Left lung (tissue), 10 donors: Measurements from ENCODE around the gene PLCH1. TPM values are rescaled to one million over a fixed set of nuclear protein-coding genes. Genes with fewer than 3 reads are reported as not detected.

Experiments used
- ATAC-seq: fragments of 200-7000 bp; cut with Tn5 transposase; one replicate; pipeline ENCODE4 v1.9.1; 2020; ENCODE audit warnings: moderate library complexity
- DNase-seq, 4 donors: peaks; one replicate each; pipeline ENCODE4 v3.0.0-alpha.2; 2013 to 2020
- H3K27ac ChIP-seq, 2 donors: fragments of 200-600 bp; sonication (generic) in 1 of 2; one replicate each; pipeline versions ENCODE4 v1.5.0 to v1.8.0; 2020 to 2021
- H3K27me3 ChIP-seq, 2 donors: fragments of 200-600 bp; sonication (generic) in 1 of 2; one replicate each; pipeline versions ENCODE4 v1.5.0 to v1.8.0; 2020 to 2021
- H3K36me3 ChIP-seq, 2 donors: fragments of 200-600 bp; sonication (generic) in 1 of 2; one replicate each; pipeline versions ENCODE4 v1.5.0 to v1.8.0; 2020 to 2021
- H3K4me1 ChIP-seq, 2 donors: fragments of 200-600 bp; one replicate each; pipeline ENCODE4 v1.8.0; 2021
- H3K4me3 ChIP-seq, 2 donors: fragments of 200-600 bp; sonication (generic) in 1 of 2; one replicate each; pipeline versions ENCODE4 v1.5.0 to v1.8.0; 2020 to 2021; ENCODE audit warnings: mild to moderate bottlenecking in 1 of 2
- H3K9me3 ChIP-seq, 2 donors: fragments of 200-600 bp; sonication (generic) in 1 of 2; one replicate each; pipeline versions ENCODE4 v1.5.0 to v1.8.0; 2020 to 2021
- intact Hi-C, 2 donors: fragments of 100-400 bp; cut with DNase I; formaldehyde crosslinking; loops; one replicate each; pipeline versions ENCODE4 v1.11.2 to v1.14.2; 2022
- polyA plus RNA-seq, 6 donors: library from polyadenylated mRNA; unstranded; fragments of 120-200 nt; gene quantifications; one replicate each; pipeline ENCODE4 v1.2.1, GENCODE V29; 2013; ENCODE audit not compliant: insufficient read length in 6 of 6
- total RNA-seq, 2 donors: library from RNA; stranded (reverse); fragmentation: NEBNext Ultra II Directional; extraction: Animal tissue kit (Norgen Biotek cat#: 25700); gene quantifications; one replicate each; pipeline ENCODE4 v1.2.1, GENCODE V29; 2021
- TF ChIP-seq, protein P1 (sequence below), 2 donors: fragments of 200-600 bp; sonication (generic) in 1 of 2; IDR thresholded peaks; one replicate each; pipeline versions ENCODE4 v1.5.0 to v1.8.0; 2021; ENCODE audit warnings: antibody characterized with exemption in 2 of 2
- donor health status: DM: no; HTN: yes; CAD: no.
- donor health status: DM: no; HTN: no; CAD: no.

Gene PLCH1
- total and polyA plus RNA-seq, 8 donors = 8.5 to 33.8 (median 23.7) TPM

DNA sequence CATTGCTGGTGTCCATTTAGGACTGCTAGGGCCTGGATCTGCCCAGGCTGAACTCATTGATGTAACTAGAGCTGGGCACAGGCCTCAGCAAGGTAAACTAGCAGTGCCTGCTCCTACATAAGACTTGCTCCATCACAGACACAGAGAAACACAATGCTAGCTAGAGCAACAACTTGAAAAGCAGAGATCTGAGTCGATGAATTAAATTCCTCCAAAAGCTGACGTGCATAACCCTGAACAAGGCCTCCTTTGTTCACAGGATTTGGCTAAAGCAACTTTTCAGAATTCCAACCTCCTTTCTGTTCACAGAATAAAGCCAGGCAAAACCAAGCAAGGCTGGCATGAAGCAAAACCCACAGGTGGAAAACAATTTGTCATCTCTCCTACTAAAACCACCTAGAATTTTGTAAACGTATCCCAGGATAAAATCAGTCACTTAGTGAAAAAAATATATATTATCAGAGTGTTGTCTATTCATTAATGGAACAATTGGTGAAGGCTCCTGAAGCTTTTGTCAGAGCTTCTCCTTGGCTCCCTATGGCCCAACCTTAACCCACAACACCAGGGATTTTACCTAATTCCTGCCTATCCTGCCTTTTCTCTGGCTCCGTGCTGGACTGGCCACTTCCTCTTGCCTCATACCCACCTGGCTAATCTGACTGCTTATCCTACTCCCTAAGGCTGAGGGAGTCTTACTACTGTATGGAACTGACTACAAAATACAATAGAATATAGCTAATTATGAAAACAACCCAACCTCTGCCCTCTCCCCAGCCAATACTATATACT is 39.9 kb downstream of the PLCH1 start:
- Histone ChIP-seq H3K27ac (no peak overlapping the region), H3K4me1 (peaks cover 6 to 7% of the 10 kb centered on the region in 2 donors), H3K4me3 (no peak overlapping the region), H3K27me3 (no peaks in the 10 kb centered on the region), H3K36me3 (no peaks in the 10 kb centered on the region), H3K9me3 (no peaks in the 10 kb centered on the region)
- TF ChIP-seq, protein P1, sequence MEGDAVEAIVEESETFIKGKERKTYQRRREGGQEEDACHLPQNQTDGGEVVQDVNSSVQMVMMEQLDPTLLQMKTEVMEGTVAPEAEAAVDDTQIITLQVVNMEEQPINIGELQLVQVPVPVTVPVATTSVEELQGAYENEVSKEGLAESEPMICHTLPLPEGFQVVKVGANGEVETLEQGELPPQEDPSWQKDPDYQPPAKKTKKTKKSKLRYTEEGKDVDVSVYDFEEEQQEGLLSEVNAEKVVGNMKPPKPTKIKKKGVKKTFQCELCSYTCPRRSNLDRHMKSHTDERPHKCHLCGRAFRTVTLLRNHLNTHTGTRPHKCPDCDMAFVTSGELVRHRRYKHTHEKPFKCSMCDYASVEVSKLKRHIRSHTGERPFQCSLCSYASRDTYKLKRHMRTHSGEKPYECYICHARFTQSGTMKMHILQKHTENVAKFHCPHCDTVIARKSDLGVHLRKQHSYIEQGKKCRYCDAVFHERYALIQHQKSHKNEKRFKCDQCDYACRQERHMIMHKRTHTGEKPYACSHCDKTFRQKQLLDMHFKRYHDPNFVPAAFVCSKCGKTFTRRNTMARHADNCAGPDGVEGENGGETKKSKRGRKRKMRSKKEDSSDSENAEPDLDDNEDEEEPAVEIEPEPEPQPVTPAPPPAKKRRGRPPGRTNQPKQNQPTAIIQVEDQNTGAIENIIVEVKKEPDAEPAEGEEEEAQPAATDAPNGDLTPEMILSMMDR (IDR thresholded peaks at IDR 0.05) = no peak
- intact Hi-C loops = loop anchor here in 1 of 2 donors (10.0 kb wide), 1 partner anchor 350 kb away; no protein-coding TSS in a partner anchor
- ATAC-seq (no peak), DNase-seq (peak in 1 of 4 donors; percentile 36)

DNA sequence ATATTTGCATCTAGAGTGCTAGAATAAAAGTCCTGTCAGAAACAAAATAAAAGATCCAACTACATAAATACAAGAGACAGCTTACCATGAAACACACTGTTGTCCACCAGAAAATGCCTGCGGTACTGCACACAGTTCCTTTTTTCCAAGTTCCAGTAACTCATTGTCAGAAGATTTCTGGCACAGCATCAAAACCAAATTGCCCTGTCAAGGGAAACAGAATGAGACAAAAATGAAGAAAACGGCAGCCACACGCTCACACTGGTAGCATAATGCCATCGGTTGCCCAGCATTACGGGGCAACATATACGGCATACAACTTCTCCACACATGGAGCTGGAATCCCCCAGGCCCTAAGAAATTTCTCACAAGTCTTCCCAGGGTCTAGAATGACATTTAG is 40.8 kb downstream of the PLCH1 start:
- Histone ChIP-seq H3K36me3 (no peaks in the 10 kb centered on the region), H3K4me3 (no peak overlapping the region), H3K27me3 (no peaks in the 10 kb centered on the region), H3K9me3 (no peaks in the 10 kb centered on the region), H3K27ac (no peak overlapping the region), H3K4me1 (peaks cover 6 to 7% of the 10 kb centered on the region in 2 donors)
- DNase-seq (no peak), ATAC-seq (no peak)
- intact Hi-C loops = loop anchor here in 1 of 2 donors (10.0 kb wide), 1 partner anchor 349 kb away; no protein-coding TSS in a partner anchor
- TF ChIP-seq, protein P1 (IDR thresholded peaks at IDR 0.05) = no peak

DNA sequence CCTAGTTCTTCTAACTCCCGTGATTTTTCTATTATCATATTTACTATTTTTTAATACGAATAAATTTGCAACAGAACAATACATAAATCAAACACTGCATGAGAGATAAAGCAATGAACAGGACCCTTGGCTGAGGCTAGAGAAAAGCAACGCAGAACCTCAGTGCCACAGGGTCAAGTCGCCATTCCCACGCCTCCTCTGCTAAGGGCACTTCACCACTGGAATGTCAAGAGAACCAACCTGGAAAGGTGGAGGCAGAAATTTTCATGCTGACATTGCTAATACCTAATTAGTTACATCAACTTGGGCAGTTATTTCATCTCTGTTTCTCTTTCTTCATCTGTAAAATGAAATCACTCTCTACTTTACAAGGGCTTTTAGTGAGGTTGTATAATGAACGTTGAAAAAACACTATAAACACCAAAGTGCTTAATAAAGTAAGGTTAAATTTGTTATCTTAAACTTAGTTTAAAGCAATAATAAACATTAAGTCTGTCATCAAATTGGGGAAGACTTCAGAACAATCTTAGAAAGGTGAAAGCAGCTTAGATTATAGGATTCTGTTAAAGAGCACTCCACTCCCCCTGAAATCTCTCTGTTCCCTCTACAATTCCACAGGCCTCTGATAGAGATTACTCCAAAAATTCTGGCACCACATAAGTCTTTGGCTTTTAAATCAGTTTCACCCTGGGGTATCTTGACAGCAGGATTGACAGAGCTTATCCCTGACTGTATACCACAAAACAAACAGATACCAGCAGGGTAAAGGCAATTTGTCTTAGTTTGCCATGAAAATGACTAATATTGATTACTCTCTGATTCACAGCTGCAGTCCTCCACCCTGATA is 41.9 kb downstream of the PLCH1 start:
- TF ChIP-seq, protein P1 (IDR thresholded peaks at IDR 0.05) = no peak
- Histone ChIP-seq H3K36me3 (no peaks in the 10 kb centered on the region), H3K9me3 (no peaks in the 10 kb centered on the region), H3K4me3 (no peak overlapping the region), H3K27me3 (no peaks in the 10 kb centered on the region), H3K4me1 (peaks cover 6 to 7% of the 10 kb centered on the region in 2 donors), H3K27ac (peak overlapping the region in 1 of 2 donors; percentile 29)
- ATAC-seq (peak; percentile 90), DNase-seq (peak in 3 of 4 donors; percentile 18 to 49 (median 49))
- intact Hi-C loops = loop anchor here in 1 of 2 donors (10.0 kb wide), 1 partner anchor 348 kb away; no protein-coding TSS in a partner anchor

DNA sequence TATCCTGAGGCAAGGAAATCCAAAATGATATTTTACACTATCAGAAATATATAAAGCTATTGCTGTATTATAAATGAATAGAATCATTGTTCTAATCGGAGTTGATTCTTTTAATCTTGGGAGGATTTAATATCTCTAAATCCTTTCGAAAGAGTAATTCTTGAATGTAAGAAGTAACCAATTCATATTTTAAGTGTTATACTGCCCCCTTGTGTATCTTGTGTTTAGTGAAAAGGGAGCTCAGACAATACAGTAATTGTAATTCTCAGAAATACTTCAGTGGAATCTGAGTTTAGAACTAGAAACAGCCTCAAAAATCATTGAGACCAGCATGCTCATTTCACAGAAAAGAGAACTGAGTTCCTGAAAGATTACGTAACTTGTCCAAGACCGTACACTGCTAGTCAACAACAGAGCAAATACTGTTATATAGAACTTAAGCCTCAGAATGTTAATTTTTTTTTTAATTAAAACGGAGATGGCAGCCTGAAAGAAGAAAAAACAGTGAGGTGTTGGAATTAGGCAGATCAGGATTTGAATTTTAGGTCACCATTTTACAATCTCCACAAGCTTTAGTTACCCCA is 42.9 kb downstream of the PLCH1 start:
- Histone ChIP-seq H3K27ac (peak overlapping the region in 1 of 2 donors; percentile 29), H3K9me3 (no peaks in the 10 kb centered on the region), H3K27me3 (no peaks in the 10 kb centered on the region), H3K4me1 (peaks cover 6 to 7% of the 10 kb centered on the region in 2 donors), H3K4me3 (no peak overlapping the region), H3K36me3 (no peaks in the 10 kb centered on the region)
- intact Hi-C loops = loop anchor here in 1 of 2 donors (10.0 kb wide), 1 partner anchor 347 kb away; no protein-coding TSS in a partner anchor
- TF ChIP-seq, protein P1 (IDR thresholded peaks at IDR 0.05) = peak; percentile 52 to 71
- peak in 2 of 4 donors; percentile 41 to 60 for DNase-seq
- ATAC-seq = peak; percentile 92
